Tibial nerve (tissue), 4 donors: ENCODE measurements around the gene RABEP2.

ENCODE experiments used
- CTCF ChIP-seq, 5 experiments: fragments of 200-600 bp in 3 of 5; fragments of 450-650 bp in 2 of 5; sonication (generic) in 3 of 5; IDR thresholded peaks; one replicate each; pipeline ENCODE4 v1.5.1; 2016 to 2019; ENCODE audit warnings: antibody characterized with exemption in 5 of 5, mild to moderate bottlenecking in 3 of 5, moderate library complexity in 2 of 5
- EP300 ChIP-seq, 2 donors: sonication (generic); formaldehyde crosslinking; IDR thresholded peaks; one replicate each; pipeline ENCODE4 v1.6.1; 2017; ENCODE audit warnings: antibody characterized with exemption in 2 of 2, mild to moderate bottlenecking in 1 of 2
- POLR2A ChIP-seq, 2 donors: fragments of 450-650 bp; IDR thresholded peaks; one replicate each; pipeline ENCODE4 v1.6.1; 2017; ENCODE audit warnings: antibody characterized with exemption in 2 of 2, mild to moderate bottlenecking in 2 of 2, moderate library complexity in 2 of 2

GRCh38 chr16:28913946-28914724 is 10.9 kb downstream of the RABEP2 start:
- TF ChIP-seq POLR2A (IDR thresholded peaks at IDR 0.05), result no peak
- TF ChIP-seq CTCF (IDR thresholded peaks at IDR 0.05), result no peak
- TF ChIP-seq EP300 (IDR thresholded peaks at IDR 0.05), result no peak
